ENCODE measurements around the gene SP140L. TPM values are rescaled to one million over a fixed set of nuclear protein-coding genes. Genes with fewer than 3 reads are reported as not detected.

Gene SP140L
- total RNA-seq, 1 donor from 2014 or later, result 2.7 TPM

DNA sequence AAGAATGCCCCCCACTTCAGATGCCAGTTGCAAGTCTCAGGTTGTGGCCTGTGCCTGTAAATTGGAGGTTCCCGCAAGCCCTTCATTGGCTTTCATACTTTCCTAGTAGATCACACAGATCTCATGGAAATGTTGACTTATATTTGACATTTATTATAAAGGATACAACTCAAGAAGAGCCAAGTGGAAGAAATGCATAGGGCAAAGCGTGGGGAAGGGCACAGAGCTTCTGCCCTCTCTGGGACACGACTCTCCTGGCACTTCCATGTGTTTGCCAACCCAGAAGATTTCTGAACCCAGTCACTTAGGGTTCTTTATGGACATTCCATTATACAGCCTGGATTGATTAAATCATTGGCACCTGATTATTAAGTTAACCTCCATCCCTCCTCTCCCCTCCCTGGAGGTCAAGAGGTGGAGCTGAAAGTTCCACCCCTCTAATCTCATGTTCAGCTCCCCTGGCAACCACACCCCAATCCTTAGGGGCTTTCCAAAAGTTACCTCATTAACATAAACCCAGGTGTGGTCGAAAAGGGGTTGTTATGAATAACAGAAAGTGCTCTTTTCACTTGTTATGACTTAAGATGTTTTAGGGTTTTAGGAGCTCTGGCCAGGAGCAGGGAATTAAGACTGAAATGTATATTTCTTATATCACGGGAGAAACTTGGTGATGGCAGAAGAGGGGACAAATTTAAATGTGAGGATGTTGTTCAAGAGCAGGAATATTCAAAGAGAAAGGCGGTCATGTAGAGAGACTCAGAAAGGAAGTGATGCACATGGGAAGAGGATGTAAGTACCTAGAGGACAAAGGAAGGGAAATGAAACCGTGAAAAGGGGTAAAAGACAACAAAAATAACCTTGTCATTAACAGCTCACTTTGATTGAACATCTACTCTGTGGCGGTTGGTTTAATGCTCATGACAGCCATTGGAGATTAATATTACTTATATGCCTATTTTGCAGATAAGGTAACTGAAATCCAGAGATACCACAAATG is 120.8 kb downstream of the SP140L start:
- no peak for DNase-seq (ENCODE audit: low read depth)
- no peak overlapping the region for H3K4me3 ChIP-seq (ENCODE audit: low read depth, low read length)
- TF ChIP-seq CTCF (conservative IDR thresholded peaks at IDR 0.05; ENCODE audit: low read depth, low read length), result no peak

GRCh38 chr2:230449901-230450467 is 123.0 kb downstream of the SP140L start:
- TF ChIP-seq CTCF (conservative IDR thresholded peaks at IDR 0.05; ENCODE audit: low read depth, low read length), result no peak
- no peak for DNase-seq (ENCODE audit: low read depth)

GRCh38 chr2:230453006-230453405 is 126.0 kb downstream of the SP140L start:
- no peak for DNase-seq (ENCODE audit: low read depth)
- no peak overlapping the region for H3K4me3 ChIP-seq (ENCODE audit: low read depth, low read length)
- TF ChIP-seq CTCF (conservative IDR thresholded peaks at IDR 0.05; ENCODE audit: low read depth, low read length), result no peak

More at GRCh38 chr2:230449901-230450467, 123.0 kb downstream of the SP140L start:
- H3K4me3 ChIP-seq (ENCODE audit: low read depth, low read length), result no peak overlapping the region

Other genes starting within 250 kb of the SP140L start
- gene SP110, start 107.2 kb upstream of the SP140L start, total RNA-seq, result 10.1 and 11.7 TPM in 2 replicates
- gene SP140, start 101.5 kb upstream of the SP140L start, total RNA-seq, result 4.6 and 5.3 TPM in 2 replicates
- gene SP100, start 89.0 kb downstream of the SP140L start, total RNA-seq, result 30.3 and 34.4 TPM in 2 replicates

All from epithelial cell of proximal tubule (primary cell).